Measurements from ENCODE around the gene OR6C74. TPM values are rescaled to one million over a fixed set of nuclear protein-coding genes. Genes with fewer than 3 reads are reported as not detected.

OR6C74 gene
- total RNA-seq, 1 donor from 2014 or later = not detected

GRCh38 chr12:55253281-55253680 lies 8.9 kb downstream of the OR6C74 start:
- H3K4me1 Mint-ChIP-seq (ENCODE audit: unreplicated experiment) = no peaks in the 10 kb centered on the region
- no peaks in the 10 kb centered on the region for H3K36me3 Mint-ChIP-seq
- no peak overlapping the region for H3K4me3 Mint-ChIP-seq
- no peak for TF ChIP-seq CTCF (conservative IDR thresholded peaks at IDR 0.05)
- H3K27me3 Mint-ChIP-seq = peaks cover 2% of the 10 kb centered on the region
- no peaks in the 10 kb centered on the region for H3K9me3 Mint-ChIP-seq
- H3K27ac Mint-ChIP-seq = no peak overlapping the region
- DNase-seq (ENCODE audit: extremely low spot score, unreplicated experiment) = no peak

GRCh38 chr12:55256831-55257230 lies 12.4 kb downstream of the OR6C74 start:
- H3K9me3 Mint-ChIP-seq = no peaks in the 10 kb centered on the region
- DNase-seq (ENCODE audit: extremely low spot score, unreplicated experiment) = no peak
- no peak overlapping the region for H3K27ac Mint-ChIP-seq
- no peak overlapping the region for H3K4me3 Mint-ChIP-seq
- H3K36me3 Mint-ChIP-seq = no peaks in the 10 kb centered on the region
- TF ChIP-seq CTCF (conservative IDR thresholded peaks at IDR 0.05) = no peak
- H3K27me3 Mint-ChIP-seq = no peaks in the 10 kb centered on the region
- H3K4me1 Mint-ChIP-seq (ENCODE audit: unreplicated experiment) = no peaks in the 10 kb centered on the region

GRCh38 chr12:55258303-55258702 lies 13.9 kb downstream of the OR6C74 start:
- H3K4me1 Mint-ChIP-seq (ENCODE audit: unreplicated experiment) = no peaks in the 10 kb centered on the region
- H3K27ac Mint-ChIP-seq = no peak overlapping the region
- no peak overlapping the region for H3K4me3 Mint-ChIP-seq
- H3K36me3 Mint-ChIP-seq = no peaks in the 10 kb centered on the region
- no peaks in the 10 kb centered on the region for H3K9me3 Mint-ChIP-seq
- no peaks in the 10 kb centered on the region for H3K27me3 Mint-ChIP-seq
- no peak for DNase-seq (ENCODE audit: extremely low spot score, unreplicated experiment)
- no peak for TF ChIP-seq CTCF (conservative IDR thresholded peaks at IDR 0.05)

- no peak overlapping the region for H3K4me3 Mint-ChIP-seq
- H3K27ac Mint-ChIP-seq = no peak overlapping the region
- no peaks in the 10 kb centered on the region for H3K9me3 Mint-ChIP-seq
- no peaks in the 10 kb centered on the region for H3K27me3 Mint-ChIP-seq
- DNase-seq (ENCODE audit: extremely low spot score, unreplicated experiment) = no peak
- no peaks in the 10 kb centered on the region for H3K4me1 Mint-ChIP-seq (ENCODE audit: unreplicated experiment)
- no peak for TF ChIP-seq CTCF (conservative IDR thresholded peaks at IDR 0.05)
- H3K36me3 Mint-ChIP-seq = no peaks in the 10 kb centered on the region
Measured at GRCh38 chr12:55280991-55281390, 36.6 kb downstream of the OR6C74 start.

- no peak for DNase-seq (ENCODE audit: extremely low spot score, unreplicated experiment)
- H3K9me3 Mint-ChIP-seq = no peaks in the 10 kb centered on the region
- no peak overlapping the region for H3K4me3 Mint-ChIP-seq
- H3K36me3 Mint-ChIP-seq = no peaks in the 10 kb centered on the region
- no peak overlapping the region for H3K27ac Mint-ChIP-seq
- H3K4me1 Mint-ChIP-seq (ENCODE audit: unreplicated experiment) = no peaks in the 10 kb centered on the region
- no peak for TF ChIP-seq CTCF (conservative IDR thresholded peaks at IDR 0.05)
- no peaks in the 10 kb centered on the region for H3K27me3 Mint-ChIP-seq
Measured at GRCh38 chr12:55289999-55290398, 45.6 kb downstream of the OR6C74 start.

Other genes with a start within 250 kb of the OR6C74 start
- 1.6 and 3.3 TPM in 2 replicates for gene NEUROD4, start 224.6 kb upstream of the OR6C74 start, total RNA-seq (ENCODE audit: low replicate concordance)
- not detected in 2 replicates for gene OR9K2, start 118.2 kb upstream of the OR6C74 start, total RNA-seq (ENCODE audit: low replicate concordance)
- not detected in 2 replicates for gene OR10A7, start 23.6 kb upstream of the OR6C74 start, total RNA-seq (ENCODE audit: low replicate concordance)
- not detected in 2 replicates for gene OR6C6, start 52.0 kb downstream of the OR6C74 start, total RNA-seq (ENCODE audit: low replicate concordance)
- gene OR6C1, start 69.7 kb downstream of the OR6C74 start, total RNA-seq (ENCODE audit: low replicate concordance) = not detected in 2 replicates
- not detected in 2 replicates for gene OR6C3, start 86.1 kb downstream of the OR6C74 start, total RNA-seq (ENCODE audit: low replicate concordance)
- not detected in 2 replicates for gene OR6C75, start 118.4 kb downstream of the OR6C74 start, total RNA-seq (ENCODE audit: low replicate concordance)
- not detected in 2 replicates for gene OR6C65, start 155.9 kb downstream of the OR6C74 start, total RNA-seq (ENCODE audit: low replicate concordance)
- gene OR6C76, start 181.6 kb downstream of the OR6C74 start, total RNA-seq (ENCODE audit: low replicate concordance) = not detected in 2 replicates
- not detected in 2 replicates for gene OR6C2, start 199.5 kb downstream of the OR6C74 start, total RNA-seq (ENCODE audit: low replicate concordance)
- not detected in 2 replicates for gene OR6C70, start 225.5 kb downstream of the OR6C74 start, total RNA-seq (ENCODE audit: low replicate concordance)
- not detected in 2 replicates for gene OR6C68, start 247.8 kb downstream of the OR6C74 start, total RNA-seq (ENCODE audit: low replicate concordance)

Data from type B pancreatic cell (in vitro differentiated cells).